GM19324 (cell line): ENCODE results near the gene ACOT7.
"Not testable (repeated sequence)": the region's sequence is repeated elsewhere in the genome, so short reads cannot be mapped to it uniquely, and the experiment has no call there.

ENCODE experiments used
- ATAC-seq: cut with Tn5 transposase; IDR thresholded peaks from one replicate; pipeline ENCODE4 v1.9.1; 2021; ENCODE audit warnings: mild to moderate bottlenecking, moderate library complexity; ENCODE audit not compliant: unreplicated experiment, low FRiP score

ACOT7 gene, protein sequence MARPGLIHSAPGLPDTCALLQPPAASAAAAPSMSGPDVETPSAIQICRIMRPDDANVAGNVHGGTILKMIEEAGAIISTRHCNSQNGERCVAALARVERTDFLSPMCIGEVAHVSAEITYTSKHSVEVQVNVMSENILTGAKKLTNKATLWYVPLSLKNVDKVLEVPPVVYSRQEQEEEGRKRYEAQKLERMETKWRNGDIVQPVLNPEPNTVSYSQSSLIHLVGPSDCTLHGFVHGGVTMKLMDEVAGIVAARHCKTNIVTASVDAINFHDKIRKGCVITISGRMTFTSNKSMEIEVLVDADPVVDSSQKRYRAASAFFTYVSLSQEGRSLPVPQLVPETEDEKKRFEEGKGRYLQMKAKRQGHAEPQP

GRCh38 chr1:6393400-6394187 is at the start of gene ACOT7:
Gene ACOT7, minus strand, starts transcription at chr1:6393767. Its CDS starts 368 bp downstream, at chr1:6393399.
- peak; percentile 89 for ATAC-seq

GRCh38 chr1:6441586-6441985 is 48.0 kb upstream of the ACOT7 start:
- no peak for ATAC-seq

GRCh38 chr1:6440198-6441126 is 46.9 kb upstream of the ACOT7 start:
- no peak for ATAC-seq

DNA sequence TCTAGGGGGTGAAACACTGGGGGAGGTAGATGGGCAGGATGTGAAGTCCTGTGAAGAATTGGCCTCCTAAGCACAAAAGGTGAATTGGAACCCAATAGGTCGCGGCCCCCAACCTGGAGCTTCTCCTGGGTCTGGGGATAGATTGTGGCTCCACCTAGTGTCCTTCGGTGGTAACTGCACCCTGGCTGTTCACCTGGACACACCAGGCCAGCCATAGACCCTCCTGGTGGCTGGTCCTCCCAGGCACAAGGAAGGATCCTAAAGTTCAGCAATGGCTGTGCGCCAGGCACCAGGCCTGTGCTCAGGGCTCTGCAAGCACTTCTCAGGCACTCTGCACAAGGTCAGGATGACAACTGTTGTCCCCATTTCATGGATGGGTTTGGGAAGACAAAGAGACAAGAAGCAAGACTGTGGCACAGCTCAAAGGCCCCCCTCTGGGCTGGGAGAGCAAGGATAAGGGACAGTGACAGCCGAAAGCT is 44.5 kb upstream of the ACOT7 start:
- ATAC-seq: no peak

DNA sequence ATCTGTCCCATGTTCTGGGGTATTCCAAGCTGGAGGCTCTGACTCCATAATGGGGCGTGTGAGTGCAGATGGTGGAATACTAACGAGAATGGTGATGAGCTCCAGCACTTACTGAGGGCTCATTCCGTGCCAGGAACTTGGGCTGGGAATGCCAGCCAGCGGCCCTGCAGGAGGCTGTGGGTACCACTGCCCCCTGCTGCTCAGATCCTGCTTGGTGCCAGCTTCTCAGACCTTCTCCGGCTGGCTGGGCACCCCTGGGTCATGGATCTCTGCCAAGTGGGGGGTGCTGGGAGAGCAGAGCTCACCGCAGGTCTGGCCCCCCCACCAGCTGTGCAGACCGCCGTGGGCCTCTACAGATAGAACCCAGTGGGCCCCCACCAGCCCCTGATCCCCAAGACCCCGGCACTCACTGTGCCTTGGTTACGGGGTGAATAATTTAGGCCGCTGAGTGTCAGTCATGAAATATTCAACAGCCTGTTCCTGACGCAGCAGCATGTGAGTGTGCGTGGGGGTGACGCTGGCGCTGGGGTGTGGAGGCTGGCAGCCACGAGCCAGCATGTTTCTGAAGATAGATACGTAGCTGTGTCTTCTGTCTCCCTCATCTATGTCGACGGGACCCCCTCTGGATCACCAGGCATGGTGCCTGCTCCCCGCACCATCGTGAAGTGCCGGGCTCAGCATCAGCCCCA is 43.6 kb upstream of the ACOT7 start:
- ATAC-seq: not testable (repeated sequence)

- ATAC-seq: not testable (repeated sequence)
These were observed 42.7 kb upstream of the ACOT7 start for GRCh38 chr1:6436277-6436676.

DNA sequence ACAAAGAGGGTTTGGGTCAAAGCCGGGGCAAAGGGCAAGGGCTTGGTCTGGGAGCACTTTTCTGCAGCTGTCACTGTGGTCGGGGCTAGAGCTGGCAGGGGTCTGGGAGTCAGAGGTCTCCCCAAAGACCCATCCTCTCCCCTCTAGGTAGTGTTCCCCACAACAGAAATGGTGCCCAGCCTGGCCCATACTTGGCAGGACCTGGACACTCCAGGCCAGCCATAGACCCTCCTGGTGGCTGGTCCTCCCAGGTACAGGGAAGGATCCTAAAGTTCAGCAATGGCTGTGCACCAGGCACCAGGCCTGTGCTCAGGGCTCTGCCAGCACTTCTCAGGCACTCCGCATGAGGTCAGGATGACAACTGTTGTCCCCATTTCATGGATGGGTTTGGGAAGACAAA is 42.0 kb upstream of the ACOT7 start:
- no peak for ATAC-seq

GRCh38 chr1:6435129-6435528 is 41.6 kb upstream of the ACOT7 start:
- ATAC-seq: no peak

DNA sequence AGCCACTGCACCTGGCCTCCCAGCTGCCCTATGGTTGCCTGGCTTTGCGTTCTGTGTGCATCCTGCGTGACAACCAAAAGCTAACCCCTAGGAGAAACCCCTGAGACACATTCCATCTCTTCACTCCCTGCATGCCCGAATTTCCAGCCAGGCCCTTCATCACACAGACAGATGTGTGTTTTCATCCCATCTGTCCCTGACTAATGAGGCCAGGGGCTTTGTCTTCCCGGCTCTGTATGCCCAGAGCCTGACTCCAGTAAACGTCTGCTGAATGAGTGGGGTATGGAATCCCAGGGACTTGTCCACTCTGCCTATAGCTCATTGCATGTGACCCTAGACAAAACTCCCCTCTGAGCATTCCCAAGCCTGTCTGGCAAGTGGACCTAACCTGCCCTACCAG is 40.6 kb upstream of the ACOT7 start:
- no peak for ATAC-seq

DNA sequence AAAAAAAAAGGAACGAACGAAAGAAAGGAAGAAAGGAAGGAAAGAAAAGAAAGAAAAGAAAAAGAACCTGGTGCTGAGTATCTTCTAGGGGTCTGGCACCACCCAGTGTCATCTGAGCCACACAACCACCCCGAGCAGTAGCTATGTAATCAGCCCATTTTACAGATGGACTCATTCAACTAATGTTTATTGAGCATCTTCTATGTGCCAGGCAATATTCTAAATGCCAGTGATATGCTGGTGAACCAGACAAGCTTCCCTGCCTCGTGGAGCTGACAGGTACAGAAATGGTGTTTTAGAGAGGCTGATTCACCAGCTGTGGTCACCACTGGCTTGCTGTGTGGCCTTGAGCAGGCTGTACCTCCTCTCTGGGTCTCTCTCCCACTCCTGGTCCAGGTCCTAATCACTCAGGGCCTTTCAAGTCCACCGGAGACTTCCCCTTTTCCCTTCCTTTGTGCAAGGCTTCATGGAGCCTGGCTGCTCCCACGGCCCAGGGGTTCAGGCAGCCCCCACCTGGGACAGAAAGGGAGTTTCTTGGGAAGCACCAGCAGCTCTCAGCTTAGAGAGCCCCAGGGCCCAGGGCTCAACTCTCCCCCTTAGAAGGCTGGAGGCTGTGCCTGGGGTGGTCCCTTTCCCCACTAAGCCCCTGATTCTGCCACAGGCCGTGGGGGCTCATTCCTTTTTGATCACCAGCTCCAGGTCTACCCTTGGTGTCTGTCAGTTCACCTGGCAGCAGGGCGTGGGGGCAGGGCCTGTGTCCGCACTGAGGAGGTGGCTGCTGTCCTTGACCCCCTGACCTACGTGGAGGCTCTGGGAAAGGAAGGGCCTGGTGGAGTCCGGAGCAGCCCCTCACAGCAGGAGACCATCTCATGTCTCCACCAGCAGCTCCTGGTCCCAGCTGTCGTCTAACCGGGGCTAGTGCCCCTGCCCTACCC is 38.3 kb upstream of the ACOT7 start:
- ATAC-seq: not testable (repeated sequence)

DNA sequence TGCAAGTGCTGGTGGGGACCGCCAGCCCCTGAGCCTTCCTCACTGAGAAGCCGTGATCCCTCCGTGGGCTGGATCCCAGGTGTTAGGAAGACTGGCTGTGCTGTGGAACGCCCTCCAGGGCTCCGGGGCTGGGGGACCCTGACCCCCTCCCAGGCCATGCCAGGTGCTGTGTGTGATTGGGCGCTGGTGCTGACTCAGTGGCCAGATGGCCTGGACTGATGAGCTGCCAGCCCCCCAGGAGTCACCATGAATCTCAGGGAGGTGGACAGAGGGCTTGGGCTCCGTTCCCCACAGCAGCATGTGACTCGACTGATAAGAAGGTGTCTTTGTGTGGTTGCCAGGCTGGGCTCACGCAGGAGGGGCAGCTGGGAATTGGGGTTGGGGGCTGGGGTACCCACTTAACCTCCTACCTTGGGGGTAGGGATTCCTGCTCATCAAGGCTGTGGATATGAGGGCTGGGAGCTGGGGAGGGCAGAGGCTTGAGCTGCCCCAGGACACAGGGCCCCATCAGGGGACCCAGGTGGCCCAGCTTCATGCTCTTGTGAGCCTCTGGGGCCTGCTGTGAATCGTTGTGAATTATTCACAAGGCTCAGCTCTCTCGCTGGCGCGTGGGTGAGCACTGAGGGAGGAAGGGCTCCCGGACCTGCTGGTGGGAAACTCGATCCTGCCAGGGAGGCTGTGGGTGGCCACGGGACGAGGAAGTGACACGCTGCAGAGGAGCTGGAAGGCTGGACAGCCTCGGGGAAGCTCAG is 36.3 kb upstream of the ACOT7 start:
- not testable (repeated sequence) for ATAC-seq

DNA sequence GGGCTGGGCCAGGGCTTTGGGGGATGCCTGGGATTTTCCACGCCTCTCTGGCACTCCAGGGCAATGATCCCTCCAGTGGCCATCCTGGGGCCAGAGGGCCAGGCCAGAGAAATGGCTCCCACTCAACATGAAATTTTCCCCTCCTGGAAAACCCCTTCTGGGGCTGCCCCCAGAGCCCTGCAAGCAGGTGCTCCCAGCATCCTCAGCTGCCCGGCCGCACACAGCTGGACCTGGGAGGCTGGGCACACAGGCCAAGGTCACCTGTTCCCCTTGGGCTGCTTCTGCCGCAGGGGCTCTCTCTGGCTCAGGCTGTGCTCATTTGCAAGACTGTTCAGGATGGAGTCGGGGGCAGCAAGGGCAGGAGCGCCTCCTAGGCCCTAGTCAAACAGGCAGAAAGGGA is 34.9 kb upstream of the ACOT7 start:
- not testable (repeated sequence) for ATAC-seq

DNA sequence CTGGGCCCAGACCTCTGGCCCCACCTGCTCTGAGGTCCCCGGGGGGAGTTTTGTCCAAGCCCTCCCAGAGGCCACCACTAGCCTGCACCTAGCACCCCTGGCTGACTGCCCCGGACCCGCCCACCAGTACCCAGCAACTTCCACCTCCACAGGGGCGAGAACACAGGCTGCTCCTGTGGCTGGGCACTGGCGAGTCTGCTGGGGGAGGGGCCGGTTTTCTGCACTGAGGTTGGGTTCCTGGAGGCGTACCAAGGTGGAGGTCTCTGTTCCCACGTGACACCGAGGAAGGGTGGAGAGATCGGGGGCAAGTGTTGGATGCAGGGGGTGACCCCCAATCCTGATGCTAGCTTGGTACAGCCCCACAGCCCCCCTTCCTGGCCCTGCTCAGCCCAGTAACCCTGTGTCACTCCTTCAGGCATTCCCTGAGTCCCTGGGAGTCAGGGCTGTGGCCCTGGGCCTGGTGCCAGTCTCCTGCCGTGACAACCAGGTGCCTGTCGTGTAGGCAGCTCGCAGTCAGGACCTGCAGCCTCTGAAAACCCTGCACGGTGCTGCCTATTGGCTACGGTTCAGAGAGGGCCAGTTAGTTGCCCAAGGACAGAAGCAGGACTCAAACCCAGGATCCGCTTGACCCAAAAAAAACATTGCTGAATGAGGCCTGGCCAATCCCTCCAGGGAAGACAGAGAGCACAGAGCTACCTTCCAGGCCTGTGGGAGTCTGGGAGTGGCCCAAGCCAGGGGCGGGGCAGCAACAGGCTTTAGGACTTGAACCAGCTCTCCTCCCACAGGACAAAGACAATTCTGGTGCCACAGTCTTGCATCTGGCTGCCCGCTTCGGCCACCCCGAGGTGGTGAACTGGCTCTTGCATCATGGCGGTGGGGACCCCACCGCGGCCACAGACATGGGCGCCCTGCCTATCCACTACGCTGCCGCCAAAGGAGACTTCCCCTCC is 34.1 kb upstream of the ACOT7 start:
- no peak for ATAC-seq

DNA sequence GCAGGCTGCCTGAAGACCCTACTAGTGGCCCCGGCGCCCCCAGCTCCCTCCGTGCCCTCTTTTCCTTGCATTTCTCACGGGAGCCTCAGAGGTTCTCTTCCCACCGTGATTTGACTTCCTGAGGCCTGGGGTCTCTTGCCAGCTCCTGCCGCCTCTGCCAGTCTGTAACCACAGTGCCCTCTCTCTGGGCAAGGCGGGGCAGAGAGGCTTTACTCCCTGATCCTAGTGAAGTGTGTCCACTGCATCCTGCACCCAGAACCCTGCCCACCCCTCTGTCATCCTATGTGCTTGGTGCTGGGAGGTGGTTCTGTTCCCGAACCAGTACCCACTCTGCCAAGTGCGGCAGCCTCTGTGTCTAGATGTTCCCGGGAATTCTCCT is 33.4 kb upstream of the ACOT7 start:
- no peak for ATAC-seq

DNA sequence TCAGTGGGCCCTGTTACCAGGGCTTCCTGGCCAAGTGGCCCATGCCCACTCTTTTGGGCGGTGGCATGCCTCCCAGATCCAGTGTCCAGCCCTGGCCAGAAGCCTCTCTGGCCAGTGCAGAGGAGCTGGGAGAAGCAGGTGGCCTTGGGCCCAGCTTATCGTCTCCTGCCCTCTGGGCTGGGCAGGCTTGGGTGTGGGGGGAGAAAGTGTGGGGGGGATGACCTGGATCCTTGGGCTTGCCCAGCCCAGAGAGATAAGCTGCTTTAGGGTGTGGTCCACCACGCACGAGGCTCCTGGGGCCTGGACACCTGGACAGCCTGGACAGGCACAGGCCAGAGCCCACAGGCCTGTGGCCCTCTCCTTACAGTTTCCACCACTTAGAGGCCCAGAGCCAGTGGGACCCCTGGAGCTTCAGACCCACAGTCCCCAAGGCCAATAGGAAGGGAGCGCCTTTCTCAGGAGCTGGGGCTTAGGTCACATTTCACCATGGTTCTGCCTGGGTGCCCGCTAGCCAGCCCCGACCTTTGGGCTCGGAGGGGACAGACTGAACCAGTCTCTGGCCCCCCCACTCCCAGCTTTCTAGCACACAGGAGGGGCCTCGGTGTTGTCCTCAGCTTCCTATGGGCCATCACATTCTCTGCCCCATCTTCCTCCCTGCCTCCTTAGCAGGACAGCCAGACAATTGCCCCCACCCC is 32.9 kb upstream of the ACOT7 start:
- no peak for ATAC-seq

DNA sequence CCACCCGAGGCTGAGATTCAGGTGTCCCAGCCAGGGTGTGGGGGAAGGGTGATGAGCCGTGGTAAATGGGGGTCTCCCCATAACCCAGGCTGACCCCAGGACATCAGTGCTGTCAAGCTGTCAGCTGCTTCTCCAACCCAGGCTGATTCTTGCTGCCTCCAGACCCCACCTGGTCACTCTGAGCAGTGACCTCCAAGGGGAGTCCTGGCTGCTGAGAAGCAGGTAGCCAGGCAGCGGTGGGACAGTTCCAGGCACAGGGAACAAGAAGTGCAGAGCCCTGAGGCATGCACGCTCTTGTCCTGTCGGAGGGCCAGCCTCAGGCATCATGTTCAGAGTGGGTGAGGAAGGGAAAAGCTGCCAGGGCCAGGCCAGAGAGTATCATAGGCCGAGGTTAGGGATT is 32.1 kb upstream of the ACOT7 start:
- ATAC-seq: no peak
